KG1 (cell line): ENCODE data around the gene USP11.

ENCODE experiments used
- DNase-seq: peaks from one replicate; lab custom pipeline; 2025; lab: John Stamatoyannopoulos, UW

Gene USP11

GRCh38 chrX:47204970-47205369 lies 27.8 kb upstream of the USP11 start:
- DNase-seq: no peak

- no peak for DNase-seq
Observed at GRCh38 chrX:47206316-47206715, 26.5 kb upstream of the USP11 start.

- DNase-seq: no peak
Observed at GRCh38 chrX:47208108-47208507, 24.7 kb upstream of the USP11 start.

GRCh38 chrX:47209508-47210238 lies 23.1 kb upstream of the USP11 start:
- no peak for DNase-seq

GRCh38 chrX:47210661-47211425 lies 22.0 kb upstream of the USP11 start:
- DNase-seq: no peak

- DNase-seq: no peak
Observed at GRCh38 chrX:47212381-47213293, 20.2 kb upstream of the USP11 start.

GRCh38 chrX:47214435-47215077 lies 18.3 kb upstream of the USP11 start:
- no peak for DNase-seq

GRCh38 chrX:47215291-47215900 lies 17.4 kb upstream of the USP11 start:
- DNase-seq: no peak

GRCh38 chrX:47216393-47216925 lies 16.4 kb upstream of the USP11 start:
- no peak for DNase-seq

- DNase-seq: no peak
Observed at GRCh38 chrX:47217121-47217851, 15.5 kb upstream of the USP11 start.

GRCh38 chrX:47217852-47218279 lies 14.9 kb upstream of the USP11 start:
- DNase-seq: peak; percentile 71

- peak; percentile 51 for DNase-seq
Observed at GRCh38 chrX:47218280-47218919, 14.4 kb upstream of the USP11 start, which contains the start of gene CDK16. TSS of gene CDK16 (plus strand) at chrX:47218681. CDS start at chrX:47223558, 4,877 bp downstream.

GRCh38 chrX:47218920-47219815 lies 13.6 kb upstream of the USP11 start:
- DNase-seq: no peak

GRCh38 chrX:47221756-47222155 lies 11.1 kb upstream of the USP11 start:
- no peak for DNase-seq

- DNase-seq: no peak
Observed at GRCh38 chrX:47222751-47223350, 10.0 kb upstream of the USP11 start.

GRCh38 chrX:47223476-47224250 lies 9.1 kb upstream of the USP11 start:
- no peak for DNase-seq

- DNase-seq: no peak
Observed at GRCh38 chrX:47224266-47224895, 8.4 kb upstream of the USP11 start.
